Measurements from ENCODE around the gene PLEKHM3.

GRCh38 chr2:208064220-208064961 is 39.1 kb upstream of the PLEKHM3 start:
- TF ChIP-seq POLR2AphosphoS5 (IDR thresholded peaks at IDR 0.05; ENCODE audit: low read depth, low read length) (no peak), POLR2A (IDR thresholded peaks at IDR 0.05; ENCODE audit: low read depth, low read length) (no peak), TAF1 (IDR thresholded peaks at IDR 0.05; ENCODE audit: low read depth, low read length) (no peak)

Measured in GM12891 (cell line).